DOHH2 (cell line): ENCODE results near the gene SCFD2.

Experiments
- CTCF ChIP-seq: fragments of 200-600 bp; sonication (generic); IDR thresholded peaks from one replicate; pipeline ENCODE4 v1.5.1; 2014; ENCODE audit warnings: antibody characterized with exemption, mild to moderate bottlenecking, low read depth, low read length; ENCODE audit not compliant: poor library complexity, severe bottlenecking
- EZH2phosphoT487 ChIP-seq: fragments of 200-600 bp; sonication (generic); IDR thresholded peaks from 2 replicates; pipeline ENCODE4 v1.6.1; 2017; ENCODE audit warnings: borderline replicate concordance, mild to moderate bottlenecking, antibody characterized with exemption, low read length, moderate library complexity, mixed read lengths

- TF ChIP-seq CTCF (no peak), EZH2phosphoT487 (no peak)
Observed at GRCh38 chr4:53004497-53005148, 361.2 kb downstream of the SCFD2 start.
